T-helper 1 cell treated with Interleukin-12 subunit alpha and Interleukin-12 subunit beta and Interleukin-4 antibody, amounts not matched to agents 30 ng/mL and 1 ng/mL, for 36 hours (primary cell): ENCODE data around the gene KRTAP29-1. TPM values are rescaled to one million over a fixed set of nuclear protein-coding genes. Genes with fewer than 3 reads are reported as not detected.

ENCODE experiments used
- intact Hi-C: fragments of 100-400 bp; cut with micrococcal nuclease; formaldehyde crosslinking; loops from one replicate; pipeline ENCODE4 v1.15.1; 2024
- total RNA-seq: library from RNA; stranded (reverse); gene quantifications from 2 replicates; pipeline ENCODE4 v1.2.3, GENCODE V29; 2022

Gene KRTAP29-1
- total RNA-seq, 1 donor from 2014 or later, result not detected

- intact Hi-C loops, result no loop called here
Observed at GRCh38 chr17:41329279-41329948, 26.8 kb upstream of the KRTAP29-1 start.

GRCh38 chr17:41328207-41328606 is 25.6 kb upstream of the KRTAP29-1 start:
- intact Hi-C loops, result no loop called here

- intact Hi-C loops, result no loop called here
Observed at GRCh38 chr17:41327411-41328120, 24.9 kb upstream of the KRTAP29-1 start.

GRCh38 chr17:41326173-41327145 is 23.8 kb upstream of the KRTAP29-1 start:
- intact Hi-C loops, result no loop called here

GRCh38 chr17:41325611-41326010 is 23.0 kb upstream of the KRTAP29-1 start:
- intact Hi-C loops, result no loop called here

- intact Hi-C loops, result no loop called here
Observed at GRCh38 chr17:41325126-41325525, 22.5 kb upstream of the KRTAP29-1 start.

- intact Hi-C loops, result loop anchor here (5.0 kb wide), 2 partner anchors 343 to 967 kb away; no protein-coding TSS in a partner anchor
Observed at GRCh38 chr17:41324180-41325075, 21.8 kb upstream of the KRTAP29-1 start.

- intact Hi-C loops, result loop anchor here (1.0 to 5.0 kb wide), 4 partner anchors 173 to 966 kb away; no protein-coding TSS in a partner anchor
Observed at GRCh38 chr17:41322903-41323895, 20.5 kb upstream of the KRTAP29-1 start.

- intact Hi-C loops, result loop anchor here (1.0 to 5.0 kb wide), 4 partner anchors 174 to 965 kb away; no protein-coding TSS in a partner anchor
Observed at GRCh38 chr17:41322094-41322902, 19.6 kb upstream of the KRTAP29-1 start.

GRCh38 chr17:41318231-41318630 is 15.6 kb upstream of the KRTAP29-1 start:
- intact Hi-C loops, result no loop called here

- intact Hi-C loops, result no loop called here
Observed at GRCh38 chr17:41315814-41316445, 13.3 kb upstream of the KRTAP29-1 start.

GRCh38 chr17:41315204-41315794 is 12.6 kb upstream of the KRTAP29-1 start, which contains the start of gene KRTAP17-1:
Gene KRTAP17-1 (minus strand): TSS chr17:41315710. CDS start chr17:41315650, 60 bp downstream.
- intact Hi-C loops, result no loop called here

- intact Hi-C loops, result no loop called here
Observed at GRCh38 chr17:41311111-41311510, 8.5 kb upstream of the KRTAP29-1 start.

- intact Hi-C loops, result loop anchor here (2.0 kb wide), 1 partner anchor 30 kb away; no protein-coding TSS in a partner anchor
Observed at GRCh38 chr17:41308918-41309359, 6.3 kb upstream of the KRTAP29-1 start, which contains the start of gene KRTAP16-1. Gene KRTAP16-1 (minus strand): TSS chr17:41309309. CDS start chr17:41309253, 56 bp downstream.

- intact Hi-C loops, result loop anchor here (2.0 kb wide), 1 partner anchor 30 kb away; no protein-coding TSS in a partner anchor
Observed at GRCh38 chr17:41308251-41308917, 5.7 kb upstream of the KRTAP29-1 start.

GRCh38 chr17:41307647-41308046 is 5.0 kb upstream of the KRTAP29-1 start:
- intact Hi-C loops, result loop anchor here (2.0 kb wide), 1 partner anchor 31 kb away; no protein-coding TSS in a partner anchor
